OCI-LY3 (cell line): Measurements from ENCODE around the gene TBC1D21.

Experiments
- H2AFZ ChIP-seq: fragments of 200-600, 300-600 bp; shearing (Covaris generic); 2 replicates; pipeline ENCODE4 v1.6.0; 2014; ENCODE audit warnings: antibody characterized with exemption, low read depth, low read length
- H3K27ac ChIP-seq: fragments of 200-600, 300-600 bp; sonication (generic); 2 replicates; pipeline ENCODE4 v1.5.1; 2014; ENCODE audit warnings: mild to moderate bottlenecking, low read length, moderate library complexity, mixed read lengths
- H3K27me3 ChIP-seq: fragments of 200-600, 300-600 bp; sonication (generic); 2 replicates; pipeline ENCODE4 v1.6.1; 2014; ENCODE audit warnings: low read depth, low read length, mixed read lengths
- H3K36me3 ChIP-seq: fragments of 200-600, 300-600 bp; sonication (generic); replicated peaks from 2 replicates; pipeline ENCODE3; 2014; ENCODE audit warnings: low read depth, low read length, mixed read lengths
- H3K4me1 ChIP-seq: fragments of 300-600, 200-600 bp; sonication (generic); 2 replicates; pipeline ENCODE4 v1.6.1; 2014; ENCODE audit warnings: low read length, mixed read lengths
- H3K4me2 ChIP-seq: fragments of 200-600, 300-600 bp; sonication (generic); 2 replicates; pipeline ENCODE4 v1.6.1; 2014; ENCODE audit warnings: low read length, mixed read lengths
- H3K4me3 ChIP-seq: fragments of 300-600, 200-600 bp; sonication (generic); 2 replicates; pipeline ENCODE4 v1.5.1; 2014; ENCODE audit warnings: antibody characterized with exemption, mild to moderate bottlenecking, low read length, moderate library complexity
- H3K79me2 ChIP-seq: fragments of 300-600, 200-600 bp; shearing (Covaris generic); 2 replicates; pipeline ENCODE4 v1.6.1; 2014; ENCODE audit warnings: mild to moderate bottlenecking, low read length, mixed read lengths
- H3K9ac ChIP-seq: fragments of 300-600, 200-600 bp; shearing (Covaris generic); 2 replicates; pipeline ENCODE4 v1.6.0; 2014; ENCODE audit warnings: mild to moderate bottlenecking, low read length, moderate library complexity
- H3K9me3 ChIP-seq: fragments of 200-600, 300-600 bp; shearing (Covaris generic); 2 replicates; pipeline ENCODE4 v1.6.1; 2014; ENCODE audit warnings: low read length, mixed read lengths; ENCODE audit not compliant: insufficient read depth
- H4K20me1 ChIP-seq: fragments of 200-600, 300-600 bp; sonication (generic); 2 replicates; pipeline ENCODE4 v1.6.1; 2016; ENCODE audit warnings: low read length, mixed read lengths; ENCODE audit not compliant: insufficient read depth
- EZH2phosphoT487 ChIP-seq: fragments of 200-600 bp; shearing (Covaris generic); IDR thresholded peaks from 2 replicates; pipeline ENCODE4 v1.6.1; 2018; ENCODE audit warnings: antibody characterized with exemption, mixed run types, low read depth
- TF ChIP-seq, protein P1 (sequence below): fragments of 200-600, 300-600 bp; sonication (generic); IDR thresholded peaks from 2 replicates; pipeline ENCODE4 v1.5.1; 2014; ENCODE audit warnings: antibody characterized with exemption, low read length, low read depth

Gene TBC1D21

GRCh38 chr15:73866481-73866880 lies 6.9 kb upstream of the TBC1D21 start:
- no peak overlapping the region for H3K9ac ChIP-seq
- H3K4me1 ChIP-seq = peaks cover 4% of the 10 kb centered on the region; the same call in 1 of the 2 replicates
- H3K4me3 ChIP-seq = no peak overlapping the region
- H3K4me2 ChIP-seq = no peak overlapping the region
- H3K79me2 ChIP-seq = no peaks in the 10 kb centered on the region
- TF ChIP-seq EZH2phosphoT487 = no peak
- TF ChIP-seq, protein P1, sequence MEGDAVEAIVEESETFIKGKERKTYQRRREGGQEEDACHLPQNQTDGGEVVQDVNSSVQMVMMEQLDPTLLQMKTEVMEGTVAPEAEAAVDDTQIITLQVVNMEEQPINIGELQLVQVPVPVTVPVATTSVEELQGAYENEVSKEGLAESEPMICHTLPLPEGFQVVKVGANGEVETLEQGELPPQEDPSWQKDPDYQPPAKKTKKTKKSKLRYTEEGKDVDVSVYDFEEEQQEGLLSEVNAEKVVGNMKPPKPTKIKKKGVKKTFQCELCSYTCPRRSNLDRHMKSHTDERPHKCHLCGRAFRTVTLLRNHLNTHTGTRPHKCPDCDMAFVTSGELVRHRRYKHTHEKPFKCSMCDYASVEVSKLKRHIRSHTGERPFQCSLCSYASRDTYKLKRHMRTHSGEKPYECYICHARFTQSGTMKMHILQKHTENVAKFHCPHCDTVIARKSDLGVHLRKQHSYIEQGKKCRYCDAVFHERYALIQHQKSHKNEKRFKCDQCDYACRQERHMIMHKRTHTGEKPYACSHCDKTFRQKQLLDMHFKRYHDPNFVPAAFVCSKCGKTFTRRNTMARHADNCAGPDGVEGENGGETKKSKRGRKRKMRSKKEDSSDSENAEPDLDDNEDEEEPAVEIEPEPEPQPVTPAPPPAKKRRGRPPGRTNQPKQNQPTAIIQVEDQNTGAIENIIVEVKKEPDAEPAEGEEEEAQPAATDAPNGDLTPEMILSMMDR = no peak
- no peaks in the 10 kb centered on the region for H4K20me1 ChIP-seq
- no peaks in the 10 kb centered on the region for H3K36me3 ChIP-seq
- H3K27me3 ChIP-seq = peaks cover 82% of the 10 kb centered on the region
- H2AFZ ChIP-seq = no peak overlapping the region
- no peak overlapping the region for H3K27ac ChIP-seq
- no peaks in the 10 kb centered on the region for H3K9me3 ChIP-seq

DNA sequence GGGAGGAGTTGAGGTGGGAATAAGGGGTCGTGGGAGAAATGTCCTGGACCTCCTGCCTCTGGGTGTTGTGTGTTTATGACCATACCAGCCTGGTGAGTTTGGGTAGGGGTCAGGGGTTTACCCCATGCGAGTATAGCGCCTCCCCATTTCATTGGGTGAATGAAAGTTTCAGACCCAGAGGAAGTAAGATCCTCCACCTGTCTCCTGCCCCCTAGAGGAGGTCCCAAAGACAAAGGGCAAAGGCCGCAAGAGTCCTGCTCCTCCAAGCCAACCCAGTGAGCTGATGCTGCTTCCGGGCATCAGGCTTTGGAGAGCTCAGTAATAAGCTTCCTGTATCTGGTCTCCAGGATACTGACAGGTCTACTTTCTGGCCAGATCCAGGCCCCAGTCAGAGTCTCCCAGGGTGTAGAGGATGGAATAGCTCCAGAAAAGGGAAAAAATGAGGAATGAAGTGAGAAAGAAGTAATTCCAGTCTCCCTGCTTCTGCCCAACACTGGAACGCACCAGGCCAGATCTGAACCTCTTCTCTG lies 6.4 kb upstream of the TBC1D21 start:
- Histone ChIP-seq H3K4me1 (peaks cover 4% of the 10 kb centered on the region; the same call in 1 of the 2 replicates), H3K27me3 (peaks cover 83% of the 10 kb centered on the region), H3K4me3 (no peak overlapping the region), H3K9ac (no peak overlapping the region), H3K79me2 (no peaks in the 10 kb centered on the region), H3K9me3 (no peaks in the 10 kb centered on the region), H2AFZ (no peak overlapping the region), H4K20me1 (no peaks in the 10 kb centered on the region), H3K27ac (no peak overlapping the region), H3K36me3 (no peaks in the 10 kb centered on the region), H3K4me2 (no peak overlapping the region)
- TF ChIP-seq, protein P1 = peak; percentile 32
- TF ChIP-seq EZH2phosphoT487 = no peak

DNA sequence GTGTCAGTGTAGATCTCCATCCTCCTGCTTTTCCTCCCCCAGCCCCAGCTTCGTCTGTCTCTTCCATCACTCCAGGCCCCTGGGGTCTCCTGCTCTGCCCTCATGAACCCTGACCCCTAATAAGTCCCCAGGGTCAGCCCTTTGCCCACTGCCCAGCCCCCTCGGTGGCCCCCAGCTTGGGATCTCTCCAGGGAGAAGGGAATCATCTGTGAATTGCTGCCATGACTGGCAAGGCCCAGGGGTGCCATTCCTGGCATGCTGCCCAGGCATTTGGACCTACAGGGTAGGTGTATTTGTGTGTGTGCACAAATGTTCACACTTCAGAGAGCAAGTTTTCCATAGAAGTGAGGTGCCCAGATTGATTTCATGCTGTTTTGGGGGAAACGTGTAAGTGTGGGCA lies 5.9 kb upstream of the TBC1D21 start:
- Histone ChIP-seq H3K4me1 (peaks cover 4% of the 10 kb centered on the region; the same call in 1 of the 2 replicates), H4K20me1 (no peaks in the 10 kb centered on the region), H3K4me3 (no peak overlapping the region), H3K27ac (no peak overlapping the region), H3K79me2 (no peaks in the 10 kb centered on the region), H2AFZ (no peak overlapping the region), H3K9me3 (no peaks in the 10 kb centered on the region), H3K4me2 (no peak overlapping the region), H3K36me3 (no peaks in the 10 kb centered on the region), H3K27me3 (peaks cover 83% of the 10 kb centered on the region), H3K9ac (no peak overlapping the region)
- TF ChIP-seq, protein P1 = no peak
- no peak for TF ChIP-seq EZH2phosphoT487

- Histone ChIP-seq H3K27me3 (peaks cover 83% of the 10 kb centered on the region), H3K79me2 (no peaks in the 10 kb centered on the region), H3K4me2 (no peak overlapping the region), H3K9ac (no peak overlapping the region), H3K27ac (no peak overlapping the region), H4K20me1 (no peaks in the 10 kb centered on the region), H3K9me3 (no peaks in the 10 kb centered on the region), H2AFZ (no peak overlapping the region), H3K4me3 (no peak overlapping the region), H3K4me1 (peaks cover 4% of the 10 kb centered on the region; the same call in 1 of the 2 replicates), H3K36me3 (no peaks in the 10 kb centered on the region)
- no peak for TF ChIP-seq EZH2phosphoT487
- TF ChIP-seq, protein P1 = no peak
These were observed 5.4 kb upstream of the TBC1D21 start for GRCh38 chr15:73867956-73868355.
